Neural crest cell (in vitro differentiated cells): ENCODE results near the gene FRMD8. TPM values are rescaled to one million over a fixed set of nuclear protein-coding genes. Genes with fewer than 3 reads are reported as not detected.

ENCODE experiments used
- DNase-seq: peaks from one replicate; pipeline ENCODE4 v3.0.0; 2021; ENCODE audit warnings: low read depth, mixed read lengths, low spot score
- H3K27ac Mint-ChIP-seq: one replicate; pipeline ENCODE4 v1.8.0; 2021; ENCODE audit warnings: mild to moderate bottlenecking, mixed read lengths; ENCODE audit not compliant: unreplicated experiment
- H3K27me3 Mint-ChIP-seq: 2 replicates; pipeline ENCODE4 v1.8.0; 2021; ENCODE audit warnings: low read depth, mild to moderate bottlenecking, mixed read lengths
- H3K36me3 Mint-ChIP-seq: 2 replicates; pipeline ENCODE4 v1.8.0; 2021; ENCODE audit warnings: low read depth, mild to moderate bottlenecking, mixed read lengths
- H3K4me1 Mint-ChIP-seq: 2 replicates; pipeline ENCODE4 v1.8.0; 2021; ENCODE audit warnings: mixed read lengths
- H3K4me3 Mint-ChIP-seq: one replicate; pipeline ENCODE4 v1.8.0; 2021; ENCODE audit warnings: mild to moderate bottlenecking, mixed read lengths
- H3K9me3 Mint-ChIP-seq: 2 replicates; pipeline ENCODE4 v1.8.0; 2021; ENCODE audit warnings: mixed read lengths
- total RNA-seq: library from RNA; stranded (reverse); gene quantifications from 2 replicates; pipeline ENCODE4 v1.2.1, GENCODE V29; 2021
- TF ChIP-seq, protein P1 (sequence below): fragments of 200-600 bp; sonication (generic); conservative IDR thresholded peaks from 2 replicates; pipeline ENCODE4 v1.5.0; 2021; ENCODE audit warnings: antibody characterized with exemption, mild to moderate bottlenecking

Gene FRMD8
- total RNA-seq, 1 donor from 2014 or later, result 29.0 TPM

GRCh38 chr11:65363770-65364169 is 22.7 kb upstream of the FRMD8 start:
- DNase-seq, result no peak
- Mint-ChIP-seq H3K9me3 (no peaks in the 10 kb centered on the region), H3K27me3 (no peaks in the 10 kb centered on the region), H3K36me3 (no peaks in the 10 kb centered on the region), H3K4me1 (peaks cover 6% of the 10 kb centered on the region), H3K4me3 (no peak overlapping the region), H3K27ac (no peak overlapping the region)
- TF ChIP-seq, protein P1, sequence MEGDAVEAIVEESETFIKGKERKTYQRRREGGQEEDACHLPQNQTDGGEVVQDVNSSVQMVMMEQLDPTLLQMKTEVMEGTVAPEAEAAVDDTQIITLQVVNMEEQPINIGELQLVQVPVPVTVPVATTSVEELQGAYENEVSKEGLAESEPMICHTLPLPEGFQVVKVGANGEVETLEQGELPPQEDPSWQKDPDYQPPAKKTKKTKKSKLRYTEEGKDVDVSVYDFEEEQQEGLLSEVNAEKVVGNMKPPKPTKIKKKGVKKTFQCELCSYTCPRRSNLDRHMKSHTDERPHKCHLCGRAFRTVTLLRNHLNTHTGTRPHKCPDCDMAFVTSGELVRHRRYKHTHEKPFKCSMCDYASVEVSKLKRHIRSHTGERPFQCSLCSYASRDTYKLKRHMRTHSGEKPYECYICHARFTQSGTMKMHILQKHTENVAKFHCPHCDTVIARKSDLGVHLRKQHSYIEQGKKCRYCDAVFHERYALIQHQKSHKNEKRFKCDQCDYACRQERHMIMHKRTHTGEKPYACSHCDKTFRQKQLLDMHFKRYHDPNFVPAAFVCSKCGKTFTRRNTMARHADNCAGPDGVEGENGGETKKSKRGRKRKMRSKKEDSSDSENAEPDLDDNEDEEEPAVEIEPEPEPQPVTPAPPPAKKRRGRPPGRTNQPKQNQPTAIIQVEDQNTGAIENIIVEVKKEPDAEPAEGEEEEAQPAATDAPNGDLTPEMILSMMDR, result no peak

GRCh38 chr11:65366340-65366773 is 20.1 kb upstream of the FRMD8 start:
- no peak for DNase-seq
- TF ChIP-seq, protein P1, result peak; percentile 86
- Mint-ChIP-seq H3K4me1 (no peaks in the 10 kb centered on the region), H3K4me3 (no peak overlapping the region), H3K27ac (no peak overlapping the region), H3K36me3 (no peaks in the 10 kb centered on the region), H3K27me3 (peaks cover 2% of the 10 kb centered on the region), H3K9me3 (no peaks in the 10 kb centered on the region)

GRCh38 chr11:65370659-65371049 is 15.8 kb upstream of the FRMD8 start:
- H3K4me1 Mint-ChIP-seq, result no peaks in the 10 kb centered on the region
- peaks cover 2% of the 10 kb centered on the region for H3K27me3 Mint-ChIP-seq
- DNase-seq, result no peak
- TF ChIP-seq, protein P1, result no peak
- no peaks in the 10 kb centered on the region for H3K9me3 Mint-ChIP-seq
- no peak overlapping the region for H3K27ac Mint-ChIP-seq
- H3K4me3 Mint-ChIP-seq, result no peak overlapping the region
- no peaks in the 10 kb centered on the region for H3K36me3 Mint-ChIP-seq

- TF ChIP-seq, protein P1, result no peak
- Mint-ChIP-seq H3K27ac (no peak overlapping the region), H3K27me3 (peaks cover 2% of the 10 kb centered on the region), H3K4me3 (no peak overlapping the region), H3K4me1 (no peaks in the 10 kb centered on the region), H3K9me3 (no peaks in the 10 kb centered on the region), H3K36me3 (no peaks in the 10 kb centered on the region)
- DNase-seq, result no peak
Measured at GRCh38 chr11:65373839-65374580, 12.4 kb upstream of the FRMD8 start.

DNA sequence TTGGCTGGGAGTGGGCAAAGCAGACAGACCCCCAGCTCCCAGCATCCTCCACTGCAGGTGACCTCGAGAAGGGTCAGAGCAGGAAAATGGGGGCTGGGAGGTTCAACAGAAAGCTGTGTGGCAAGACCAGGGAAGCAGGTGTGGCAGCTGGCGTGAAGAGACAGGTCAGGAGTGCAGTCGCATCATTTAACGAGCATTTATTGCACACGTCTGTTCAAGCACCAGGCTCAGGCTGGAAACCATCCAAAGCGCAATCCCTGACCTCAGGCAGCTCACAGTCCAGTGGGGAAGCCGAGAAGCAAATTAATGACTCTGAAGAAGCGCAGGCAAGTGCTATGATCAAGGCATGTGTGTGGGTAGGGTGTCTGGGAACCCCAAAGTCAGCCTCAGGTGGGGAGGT is 11.4 kb upstream of the FRMD8 start:
- H3K9me3 Mint-ChIP-seq, result no peaks in the 10 kb centered on the region
- no peaks in the 10 kb centered on the region for H3K4me1 Mint-ChIP-seq
- DNase-seq, result no peak
- H3K36me3 Mint-ChIP-seq, result no peaks in the 10 kb centered on the region
- no peak overlapping the region for H3K4me3 Mint-ChIP-seq
- H3K27me3 Mint-ChIP-seq, result peaks cover 2% of the 10 kb centered on the region
- TF ChIP-seq, protein P1, result no peak
- no peak overlapping the region for H3K27ac Mint-ChIP-seq
